ES-I3 (cell line): ENCODE measurements around the gene CYB5RL.

Source experiments
- H3K36me3 ChIP-seq: 2 replicates; pipeline ENCODE4 v1.6.1; 2013; ENCODE audit warnings: mild to moderate bottlenecking, low read length, control low read depth, moderate library complexity; ENCODE audit not compliant: insufficient read depth
- H3K4me1 ChIP-seq: 2 replicates; pipeline ENCODE4 v1.6.1; 2013; ENCODE audit warnings: mild to moderate bottlenecking, control low read depth, low read length; ENCODE audit not compliant: insufficient read depth
- H3K9ac ChIP-seq: 2 replicates; pipeline ENCODE4 v1.6.1; 2013; ENCODE audit warnings: low read depth, mild to moderate bottlenecking, low read length, moderate library complexity
- H3K9me3 ChIP-seq: 2 replicates; pipeline ENCODE4 v1.6.1; 2013; ENCODE audit warnings: mild to moderate bottlenecking, low read length, moderate library complexity; ENCODE audit not compliant: control insufficient read depth, insufficient read depth

Gene CYB5RL

DNA sequence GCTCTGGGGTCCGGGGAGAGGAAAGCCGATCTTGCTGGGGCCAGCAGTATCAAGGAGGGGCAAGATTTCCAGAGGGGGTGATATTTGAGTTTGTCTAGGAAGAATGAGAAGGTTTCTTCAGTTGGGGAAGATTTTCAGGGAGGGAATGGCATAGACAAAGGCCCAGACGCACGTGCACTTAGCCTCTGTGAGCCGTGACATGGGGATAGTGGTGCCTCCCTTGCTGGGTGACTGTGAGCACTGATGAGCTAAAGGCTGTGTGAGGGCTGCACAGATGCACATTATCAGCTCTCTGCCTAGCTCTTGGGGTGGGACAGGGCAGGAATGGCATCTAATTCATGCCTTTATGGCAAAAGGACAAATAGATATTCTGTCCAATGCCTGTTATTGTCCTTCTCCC, 48.8 kb downstream of the CYB5RL start:
- H3K9ac ChIP-seq: no peak overlapping the region
- no peaks in the 10 kb centered on the region for H3K36me3 ChIP-seq
- H3K4me1 ChIP-seq: peaks cover 11% of the 10 kb centered on the region
- H3K9me3 ChIP-seq: no peaks in the 10 kb centered on the region
